HFFc6 (cell line): ENCODE data around the gene AKAP10. TPM values are rescaled to one million over a fixed set of nuclear protein-coding genes. Genes with fewer than 3 reads are reported as not detected.

ENCODE experiments used
- DNase-seq: peaks from one replicate; pipeline ENCODE4 v3.0.0-alpha.2; 2018
- H3K27ac Mint-ChIP-seq: 2 replicates; pipeline ENCODE4 v1.8.0; 2020; ENCODE audit warnings: mild to moderate bottlenecking, mixed read lengths
- H3K27me3 Mint-ChIP-seq: 2 replicates; pipeline ENCODE4 v1.8.0; 2021; ENCODE audit warnings: mild to moderate bottlenecking, moderate library complexity, mixed read lengths; ENCODE audit not compliant: insufficient read depth
- H3K36me3 Mint-ChIP-seq: 2 replicates; pipeline ENCODE4 v1.8.0; 2021; ENCODE audit warnings: low read depth, mixed read lengths
- H3K4me1 Mint-ChIP-seq: 2 replicates; pipeline ENCODE4 v1.8.0; 2020; ENCODE audit warnings: low read depth, mixed read lengths
- H3K4me3 Mint-ChIP-seq: 2 replicates; pipeline ENCODE4 v1.8.0; 2020; ENCODE audit warnings: mild to moderate bottlenecking, moderate library complexity, mixed read lengths
- H3K9me3 Mint-ChIP-seq: 2 replicates; pipeline ENCODE4 v1.8.0; 2020; ENCODE audit warnings: mild to moderate bottlenecking, mixed read lengths
- CTCF ChIP-seq: fragments of 200-600 bp; sonication (generic); IDR thresholded peaks from 2 replicates; pipeline ENCODE4 v1.5.0; 2021; ENCODE audit warnings: antibody characterized with exemption, mild to moderate bottlenecking
- total RNA-seq, 6 experiments: library from RNA; stranded (reverse); fragmentation: NEBNext Ultra II Directional; extraction: Animal tissue kit (Norgen Biotek cat#: 25700); gene quantifications; 2 replicates in 1 of 6; 3 replicates in 5 of 6; pipeline ENCODE4 v1.2.3, GENCODE V29; 2021

The AKAP10 gene
- total RNA-seq, 6 experiments from 2014 or later: 23.3 to 31.3 (median 27.0) TPM

- Mint-ChIP-seq H3K36me3 (no peaks in the 10 kb centered on the region), H3K9me3 (no peaks in the 10 kb centered on the region), H3K27ac (no peak overlapping the region), H3K27me3 (peaks cover 15% of the 10 kb centered on the region), H3K4me1 (no peaks in the 10 kb centered on the region), H3K4me3 (no peak overlapping the region)
- no peak for DNase-seq
- no peak for TF ChIP-seq CTCF
These were observed 103.4 kb downstream of the AKAP10 start for GRCh38 chr17:19874256-19874655.

GRCh38 chr17:19873346-19873745 lies 104.3 kb downstream of the AKAP10 start:
- no peaks in the 10 kb centered on the region for H3K9me3 Mint-ChIP-seq
- H3K4me3 Mint-ChIP-seq: no peak overlapping the region
- no peak overlapping the region for H3K27ac Mint-ChIP-seq

GRCh38 chr17:19868079-19868395 lies 109.6 kb downstream of the AKAP10 start:
- H3K4me1 Mint-ChIP-seq: peaks cover 7% of the 10 kb centered on the region; the same call in 1 of the 2 replicates
- H3K36me3 Mint-ChIP-seq: no peaks in the 10 kb centered on the region
- TF ChIP-seq CTCF: no peak
- no peaks in the 10 kb centered on the region for H3K9me3 Mint-ChIP-seq
- DNase-seq: no peak
- no peak overlapping the region for H3K27ac Mint-ChIP-seq
- H3K4me3 Mint-ChIP-seq: no peak overlapping the region; the same call in 1 of the 2 replicates
- H3K27me3 Mint-ChIP-seq: peaks cover under 1% of the 10 kb centered on the region

More at GRCh38 chr17:19873346-19873745, 104.3 kb downstream of the AKAP10 start:
- no peak for DNase-seq
- Mint-ChIP-seq H3K27me3 (peaks cover 12% of the 10 kb centered on the region), H3K36me3 (no peaks in the 10 kb centered on the region), H3K4me1 (no peaks in the 10 kb centered on the region)
- no peak for TF ChIP-seq CTCF

- TF ChIP-seq CTCF: no peak
- Mint-ChIP-seq H3K27ac (peak within 1 kb of the TSS; percentile 51), H3K9me3 (no peaks in the 10 kb centered on the region), H3K4me3 (peak within 1 kb of the TSS; percentile 89), H3K36me3 (no peaks in the 10 kb centered on the region), H3K27me3 (no peaks in the 10 kb centered on the region), H3K4me1 (peaks cover 7% of the 10 kb centered on the region; the same call in 1 of the 2 replicates)
- peak; percentile 6 for DNase-seq
These were observed 110.1 kb downstream of the AKAP10 start, which contains the start of gene ULK2 for GRCh38 chr17:19867329-19868078. ULK2 (minus strand) TSS chr17:19867936; CDS start chr17:19867417, 519 bp downstream.

GRCh38 chr17:19867079-19867328 lies 110.6 kb downstream of the AKAP10 start:
- peak; percentile 27 for DNase-seq
- peak overlapping the region; percentile 51 for H3K27ac Mint-ChIP-seq
- H3K4me1 Mint-ChIP-seq: peaks cover 7% of the 10 kb centered on the region; the same call in 1 of the 2 replicates
- no peaks in the 10 kb centered on the region for H3K36me3 Mint-ChIP-seq
- H3K4me3 Mint-ChIP-seq: peak overlapping the region; percentile 89
- no peaks in the 10 kb centered on the region for H3K9me3 Mint-ChIP-seq
- peak; percentile 62; the same call in 1 of the 2 replicates for TF ChIP-seq CTCF
- no peaks in the 10 kb centered on the region for H3K27me3 Mint-ChIP-seq
